ENCODE results near the gene SMARCA2. TPM values are rescaled to one million over a fixed set of nuclear protein-coding genes. Genes with fewer than 3 reads are reported as not detected.

SMARCA2 gene
- total RNA-seq, 1 experiment from 2014 or later = 27.9 TPM

DNA sequence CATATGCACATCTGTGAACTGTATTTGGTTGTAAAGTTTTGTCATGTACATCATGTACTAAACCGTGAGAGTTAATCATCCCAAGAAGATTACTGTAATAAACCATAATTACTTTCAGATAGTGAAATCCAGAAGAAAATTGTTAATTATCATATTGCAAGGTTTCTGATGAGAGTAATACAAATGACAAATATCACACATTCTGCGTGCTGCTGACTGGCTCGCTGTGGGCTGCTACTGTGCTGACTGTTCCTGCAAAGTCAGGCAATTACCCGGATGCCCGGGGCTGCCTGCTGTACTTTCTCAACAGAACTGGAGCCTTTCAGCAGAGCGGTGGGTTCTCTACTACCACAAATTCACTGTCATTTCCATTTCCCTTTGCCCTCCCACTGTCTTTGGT lies 68.3 kb downstream of the SMARCA2 start:
- Histone ChIP-seq H3K9me3 (ENCODE audit: low read length) (no peaks in the 10 kb centered on the region), H3K79me2 (ENCODE audit: low read length) (no peaks in the 10 kb centered on the region), H3F3A (ENCODE audit: low read length, unreplicated experiment) (no peaks in the 10 kb centered on the region), H3K9ac (ENCODE audit: low read length) (no peak overlapping the region), H3K9me2 (replicated peaks; ENCODE audit: low read length) (no peaks in the 10 kb centered on the region), H3K4me1 (ENCODE audit: insufficient read depth, low read length) (no peaks in the 10 kb centered on the region), H3K27ac (ENCODE audit: low read length) (no peak overlapping the region), H2AFZ (ENCODE audit: low read length) (no peak overlapping the region), H3K4me2 (ENCODE audit: low read length) (no peak overlapping the region), H3K27me3 (ENCODE audit: low read length) (no peaks in the 10 kb centered on the region), H3K36me3 (ENCODE audit: low read depth, low read length) (peaks cover 3% of the 10 kb centered on the region; the same call in 1 of the 2 replicates), H3K4me3 (ENCODE audit: low read length) (no peak overlapping the region), H4K20me1 (ENCODE audit: low read length) (no peaks in the 10 kb centered on the region)
- POLR2A ChIA-PET (ENCODE audit: unreplicated experiment) = no interaction called here
- TF ChIP-seq EZH2 (IDR thresholded peaks at IDR 0.05; ENCODE audit: low read length, unreplicated experiment) (no peak), EZH2phosphoT487 (IDR thresholded peaks at IDR 0.05; ENCODE audit: borderline replicate concordance, low read length) (no peak), CTCF (conservative IDR thresholded peaks at IDR 0.05; ENCODE audit: low read depth, low read length) (no peak)
- ATAC-seq = no peak
- BruUV-seq (replicated peaks) = no TSS peak
- DNase-seq = no peak
- intact Hi-C loops (cut with micrococcal nuclease) = no loop called here
- CTCF ChIA-PET = no interaction called here

DNA sequence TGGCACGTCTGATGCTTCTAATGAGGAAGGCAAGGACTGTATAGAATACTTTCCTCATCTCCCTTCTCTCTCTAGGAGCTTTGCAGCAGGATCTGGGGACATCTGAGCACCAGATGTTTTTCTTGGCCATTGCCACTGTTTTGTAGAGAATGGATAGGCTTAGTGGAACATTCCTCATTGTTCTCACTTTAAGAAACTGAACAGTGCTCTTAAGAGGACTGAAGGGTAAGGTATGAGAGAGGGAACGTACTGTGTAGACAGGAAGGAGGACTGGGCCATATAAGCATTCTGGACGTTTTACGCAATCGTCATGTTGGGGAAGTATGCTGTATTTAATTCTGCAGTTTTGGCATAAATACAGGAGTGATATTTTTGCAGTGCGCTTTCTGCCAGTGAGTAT lies 70.6 kb downstream of the SMARCA2 start:
- ATAC-seq (no peak), DNase-seq (no peak)
- ChIA-PET CTCF (no interaction called here), POLR2A (ENCODE audit: unreplicated experiment) (no interaction called here)
- Histone ChIP-seq H3K4me3 (ENCODE audit: low read length) (no peak overlapping the region), H3K79me2 (ENCODE audit: low read length) (no peaks in the 10 kb centered on the region), H3K4me2 (ENCODE audit: low read length) (no peak overlapping the region), H3K36me3 (ENCODE audit: low read depth, low read length) (no peaks in the 10 kb centered on the region), H4K20me1 (ENCODE audit: low read length) (no peaks in the 10 kb centered on the region), H2AFZ (ENCODE audit: low read length) (no peak overlapping the region), H3F3A (ENCODE audit: low read length, unreplicated experiment) (no peaks in the 10 kb centered on the region), H3K27me3 (ENCODE audit: low read length) (no peaks in the 10 kb centered on the region), H3K9ac (ENCODE audit: low read length) (no peak overlapping the region), H3K9me3 (ENCODE audit: low read length) (no peaks in the 10 kb centered on the region), H3K9me2 (replicated peaks; ENCODE audit: low read length) (no peaks in the 10 kb centered on the region), H3K27ac (ENCODE audit: low read length) (no peak overlapping the region), H3K4me1 (ENCODE audit: insufficient read depth, low read length) (no peaks in the 10 kb centered on the region)
- no TSS peak for BruUV-seq (replicated peaks)
- TF ChIP-seq EZH2 (IDR thresholded peaks at IDR 0.05; ENCODE audit: low read length, unreplicated experiment) (no peak), EZH2phosphoT487 (IDR thresholded peaks at IDR 0.05; ENCODE audit: borderline replicate concordance, low read length) (no peak), CTCF (conservative IDR thresholded peaks at IDR 0.05; ENCODE audit: low read depth, low read length) (no peak)
- intact Hi-C loops (cut with micrococcal nuclease) = no loop called here

GRCh38 chr9:2086116-2086515 lies 71.0 kb downstream of the SMARCA2 start:
- ChIA-PET POLR2A (ENCODE audit: unreplicated experiment) (no interaction called here), CTCF (no interaction called here)
- Histone ChIP-seq H2AFZ (ENCODE audit: low read length) (no peak overlapping the region), H3F3A (ENCODE audit: low read length, unreplicated experiment) (no peaks in the 10 kb centered on the region), H3K4me3 (ENCODE audit: low read length) (no peak overlapping the region), H3K79me2 (ENCODE audit: low read length) (no peaks in the 10 kb centered on the region), H3K9me2 (replicated peaks; ENCODE audit: low read length) (no peaks in the 10 kb centered on the region), H4K20me1 (ENCODE audit: low read length) (no peaks in the 10 kb centered on the region), H3K4me1 (ENCODE audit: insufficient read depth, low read length) (no peaks in the 10 kb centered on the region), H3K27ac (ENCODE audit: low read length) (no peak overlapping the region), H3K9ac (ENCODE audit: low read length) (no peak overlapping the region), H3K9me3 (ENCODE audit: low read length) (no peaks in the 10 kb centered on the region), H3K27me3 (ENCODE audit: low read length) (no peaks in the 10 kb centered on the region), H3K4me2 (ENCODE audit: low read length) (no peak overlapping the region), H3K36me3 (ENCODE audit: low read depth, low read length) (no peaks in the 10 kb centered on the region)
- no TSS peak for BruUV-seq (replicated peaks)
- ATAC-seq (no peak), DNase-seq (no peak)
- intact Hi-C loops (cut with micrococcal nuclease) = no loop called here
- TF ChIP-seq EZH2phosphoT487 (IDR thresholded peaks at IDR 0.05; ENCODE audit: borderline replicate concordance, low read length) = no peak
- TF ChIP-seq EZH2 (IDR thresholded peaks at IDR 0.05; ENCODE audit: low read length, unreplicated experiment) = no peak
- TF ChIP-seq CTCF (conservative IDR thresholded peaks at IDR 0.05; ENCODE audit: low read depth, low read length) = no peak

All from PC-3 (cell line).